ENCODE measurements around the gene GABRB3. TPM values are rescaled to one million over a fixed set of nuclear protein-coding genes. Genes with fewer than 3 reads are reported as not detected.

Gene GABRB3
- total and polyA plus RNA-seq, 4 donors: 0.81 to 5.5 (median 3.6) TPM

DNA sequence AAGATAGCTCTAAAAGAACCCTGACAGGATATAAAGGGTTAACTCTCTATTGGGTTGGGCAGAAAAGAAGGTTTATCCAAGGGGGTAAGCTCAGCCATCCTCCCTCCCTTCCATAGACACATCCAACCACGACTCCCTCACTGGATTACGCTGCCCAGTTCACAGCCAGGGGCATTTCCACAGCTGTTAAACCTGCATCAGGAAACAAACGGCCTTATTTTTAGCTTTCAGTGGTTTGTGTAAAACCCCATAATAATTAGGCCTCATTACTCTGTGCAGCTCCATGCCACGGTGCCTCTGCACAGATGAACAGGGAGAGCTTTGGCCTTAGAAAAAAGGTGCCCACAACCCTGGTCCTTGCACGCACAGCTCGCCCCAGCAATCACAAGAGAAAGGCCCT is 110.6 kb downstream of the GABRB3 start:
- 48 to 61% methylated on average over 6 of the region's 6 CpGs for WGBS, 2 donors
- H3K4me3 ChIP-seq: no peak overlapping the region
- no peaks in the 10 kb centered on the region for H3K36me3 ChIP-seq (ENCODE audit: control insufficient read depth in 4 of 4, insufficient read depth in 4 of 4, low read length in 4 of 4)
- DNase-seq (no peak), ATAC-seq (ENCODE audit: insufficient read depth, low FRiP score) (no peak)
- H3K4me1 ChIP-seq (ENCODE audit: control insufficient read depth in 5 of 5, insufficient read depth in 5 of 5, low read length in 5 of 5): no peaks in the 10 kb centered on the region
- TF ChIP-seq, protein P1, sequence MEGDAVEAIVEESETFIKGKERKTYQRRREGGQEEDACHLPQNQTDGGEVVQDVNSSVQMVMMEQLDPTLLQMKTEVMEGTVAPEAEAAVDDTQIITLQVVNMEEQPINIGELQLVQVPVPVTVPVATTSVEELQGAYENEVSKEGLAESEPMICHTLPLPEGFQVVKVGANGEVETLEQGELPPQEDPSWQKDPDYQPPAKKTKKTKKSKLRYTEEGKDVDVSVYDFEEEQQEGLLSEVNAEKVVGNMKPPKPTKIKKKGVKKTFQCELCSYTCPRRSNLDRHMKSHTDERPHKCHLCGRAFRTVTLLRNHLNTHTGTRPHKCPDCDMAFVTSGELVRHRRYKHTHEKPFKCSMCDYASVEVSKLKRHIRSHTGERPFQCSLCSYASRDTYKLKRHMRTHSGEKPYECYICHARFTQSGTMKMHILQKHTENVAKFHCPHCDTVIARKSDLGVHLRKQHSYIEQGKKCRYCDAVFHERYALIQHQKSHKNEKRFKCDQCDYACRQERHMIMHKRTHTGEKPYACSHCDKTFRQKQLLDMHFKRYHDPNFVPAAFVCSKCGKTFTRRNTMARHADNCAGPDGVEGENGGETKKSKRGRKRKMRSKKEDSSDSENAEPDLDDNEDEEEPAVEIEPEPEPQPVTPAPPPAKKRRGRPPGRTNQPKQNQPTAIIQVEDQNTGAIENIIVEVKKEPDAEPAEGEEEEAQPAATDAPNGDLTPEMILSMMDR (IDR thresholded peaks at IDR 0.05; ENCODE audit: control extremely low read depth, extremely low read depth): no peak
- H3K9me3 ChIP-seq (ENCODE audit: control insufficient read depth in 4 of 4, insufficient read depth in 3 of 4, low read length in 3 of 4): peaks cover 0 to 4% (median 0%) of the 10 kb centered on the region in 4 donors
- no peak overlapping the region for H3K9ac ChIP-seq (ENCODE audit: insufficient read depth in 1 of 2, low read length in 2 of 2)
- H3K27ac ChIP-seq (ENCODE audit: low read depth in 1 of 2, low read length in 1 of 2): no peak overlapping the region
- no peaks in the 10 kb centered on the region for H3K27me3 ChIP-seq (ENCODE audit: control insufficient read depth in 3 of 3, insufficient read depth in 3 of 3, low read length in 2 of 3)

DNA sequence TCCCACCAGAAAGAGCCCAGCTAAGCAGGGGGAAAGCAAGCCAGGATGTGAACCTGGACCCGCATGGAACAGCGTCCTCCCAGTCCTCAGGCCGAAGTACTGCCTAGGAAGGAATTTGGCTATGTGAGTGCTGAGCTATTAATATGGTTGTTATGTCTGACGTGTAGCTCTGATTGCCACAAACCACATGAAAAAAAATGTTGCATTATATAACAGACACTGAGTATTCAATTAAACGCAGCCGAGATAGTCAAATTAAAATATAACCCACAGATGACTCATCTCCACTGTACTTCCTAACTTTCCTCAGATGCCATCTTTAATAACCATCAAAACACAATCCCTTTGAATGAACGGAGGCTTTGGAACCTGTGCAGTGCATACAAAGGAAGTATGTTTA is 111.1 kb downstream of the GABRB3 start:
- ATAC-seq (ENCODE audit: insufficient read depth, low FRiP score) (no peak), DNase-seq (no peak)
- Histone ChIP-seq H3K9me3 (ENCODE audit: control insufficient read depth in 4 of 4, insufficient read depth in 3 of 4, low read length in 3 of 4) (peaks cover 0 to 4% (median 0%) of the 10 kb centered on the region in 4 donors), H3K4me3 (no peak overlapping the region), H3K4me1 (ENCODE audit: control insufficient read depth in 5 of 5, insufficient read depth in 5 of 5, low read length in 5 of 5) (no peaks in the 10 kb centered on the region), H3K27ac (ENCODE audit: low read depth in 1 of 2, low read length in 1 of 2) (no peak overlapping the region), H3K36me3 (ENCODE audit: control insufficient read depth in 4 of 4, insufficient read depth in 4 of 4, low read length in 4 of 4) (no peaks in the 10 kb centered on the region), H3K9ac (ENCODE audit: insufficient read depth in 1 of 2, low read length in 2 of 2) (no peak overlapping the region), H3K27me3 (ENCODE audit: control insufficient read depth in 3 of 3, insufficient read depth in 3 of 3, low read length in 2 of 3) (no peaks in the 10 kb centered on the region)
- TF ChIP-seq, protein P1 (IDR thresholded peaks at IDR 0.05; ENCODE audit: control extremely low read depth, extremely low read depth): no peak
- 80 to 82% methylated on average over 7 of the region's 7 CpGs for WGBS, 2 donors

DNA sequence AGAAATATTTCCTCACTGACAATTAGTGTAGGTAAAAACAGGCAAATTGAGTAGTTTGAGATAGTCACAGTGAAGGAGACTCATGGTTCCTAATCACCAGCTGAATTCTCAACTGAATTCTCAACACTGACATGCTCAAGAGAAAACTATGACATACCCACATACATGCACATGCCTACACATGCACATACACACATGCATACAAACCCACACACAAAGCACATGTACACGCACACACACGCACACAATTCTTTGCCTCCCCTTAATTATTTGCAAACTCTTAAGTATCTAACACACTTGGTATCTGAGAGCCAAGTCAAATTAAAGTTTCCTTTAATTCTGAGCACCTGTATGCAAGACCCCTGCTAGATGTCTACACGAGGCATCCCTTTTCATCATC is 111.8 kb downstream of the GABRB3 start:
- Histone ChIP-seq H3K4me3 (no peak overlapping the region), H3K27ac (ENCODE audit: low read depth in 1 of 2, low read length in 1 of 2) (no peak overlapping the region), H3K9me3 (ENCODE audit: control insufficient read depth in 4 of 4, insufficient read depth in 3 of 4, low read length in 3 of 4) (peaks cover 0 to 6% (median 0%) of the 10 kb centered on the region in 4 donors), H3K36me3 (ENCODE audit: control insufficient read depth in 4 of 4, insufficient read depth in 4 of 4, low read length in 4 of 4) (no peaks in the 10 kb centered on the region), H3K4me1 (ENCODE audit: control insufficient read depth in 5 of 5, insufficient read depth in 5 of 5, low read length in 5 of 5) (no peaks in the 10 kb centered on the region), H3K27me3 (ENCODE audit: control insufficient read depth in 3 of 3, insufficient read depth in 3 of 3, low read length in 2 of 3) (no peaks in the 10 kb centered on the region), H3K9ac (ENCODE audit: insufficient read depth in 1 of 2, low read length in 2 of 2) (no peak overlapping the region)
- DNase-seq (no peak), ATAC-seq (ENCODE audit: insufficient read depth, low FRiP score) (no peak)
- TF ChIP-seq, protein P1 (IDR thresholded peaks at IDR 0.05; ENCODE audit: control extremely low read depth, extremely low read depth): no peak
- WGBS, 2 donors: 80 to 86% methylated on average over 3 of the region's 3 CpGs

GRCh38 chr15:26660241-26660640 is 112.6 kb downstream of the GABRB3 start:
- ATAC-seq (ENCODE audit: insufficient read depth, low FRiP score): no peak
- H3K27ac ChIP-seq (ENCODE audit: low read depth in 1 of 2, low read length in 1 of 2): no peak overlapping the region
- H3K9ac ChIP-seq (ENCODE audit: insufficient read depth in 1 of 2, low read length in 2 of 2): no peak overlapping the region
- TF ChIP-seq, protein P1 (IDR thresholded peaks at IDR 0.05; ENCODE audit: control extremely low read depth, extremely low read depth): no peak
- no peak overlapping the region for H3K4me3 ChIP-seq
- peaks cover 0 to 6% (median 0%) of the 10 kb centered on the region in 4 donors for H3K9me3 ChIP-seq (ENCODE audit: control insufficient read depth in 4 of 4, insufficient read depth in 3 of 4, low read length in 3 of 4)
- H3K36me3 ChIP-seq (ENCODE audit: control insufficient read depth in 4 of 4, insufficient read depth in 4 of 4, low read length in 4 of 4): no peaks in the 10 kb centered on the region
- 73 to 80% methylated on average over 6 of the region's 6 CpGs for WGBS, 2 donors
- no peaks in the 10 kb centered on the region for H3K4me1 ChIP-seq (ENCODE audit: control insufficient read depth in 5 of 5, insufficient read depth in 5 of 5, low read length in 5 of 5)
- H3K27me3 ChIP-seq (ENCODE audit: control insufficient read depth in 3 of 3, insufficient read depth in 3 of 3, low read length in 2 of 3): no peaks in the 10 kb centered on the region
- DNase-seq: peak in 2 of 3 donors; percentile 47 to 61

Measured in lung (tissue), 12 donors.